Measurements from ENCODE around the gene NADK2. TPM values are rescaled to one million over a fixed set of nuclear protein-coding genes. Genes with fewer than 3 reads are reported as not detected.

Gene NADK2, protein sequence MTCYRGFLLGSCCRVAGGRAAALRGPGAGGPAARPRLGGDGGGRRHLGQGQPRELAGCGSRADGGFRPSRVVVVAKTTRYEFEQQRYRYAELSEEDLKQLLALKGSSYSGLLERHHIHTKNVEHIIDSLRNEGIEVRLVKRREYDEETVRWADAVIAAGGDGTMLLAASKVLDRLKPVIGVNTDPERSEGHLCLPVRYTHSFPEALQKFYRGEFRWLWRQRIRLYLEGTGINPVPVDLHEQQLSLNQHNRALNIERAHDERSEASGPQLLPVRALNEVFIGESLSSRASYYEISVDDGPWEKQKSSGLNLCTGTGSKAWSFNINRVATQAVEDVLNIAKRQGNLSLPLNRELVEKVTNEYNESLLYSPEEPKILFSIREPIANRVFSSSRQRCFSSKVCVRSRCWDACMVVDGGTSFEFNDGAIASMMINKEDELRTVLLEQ
- 10 to 100 TPM; 22.5 to 34.8 (median 26.3) TPM for total RNA-seq

DNA sequence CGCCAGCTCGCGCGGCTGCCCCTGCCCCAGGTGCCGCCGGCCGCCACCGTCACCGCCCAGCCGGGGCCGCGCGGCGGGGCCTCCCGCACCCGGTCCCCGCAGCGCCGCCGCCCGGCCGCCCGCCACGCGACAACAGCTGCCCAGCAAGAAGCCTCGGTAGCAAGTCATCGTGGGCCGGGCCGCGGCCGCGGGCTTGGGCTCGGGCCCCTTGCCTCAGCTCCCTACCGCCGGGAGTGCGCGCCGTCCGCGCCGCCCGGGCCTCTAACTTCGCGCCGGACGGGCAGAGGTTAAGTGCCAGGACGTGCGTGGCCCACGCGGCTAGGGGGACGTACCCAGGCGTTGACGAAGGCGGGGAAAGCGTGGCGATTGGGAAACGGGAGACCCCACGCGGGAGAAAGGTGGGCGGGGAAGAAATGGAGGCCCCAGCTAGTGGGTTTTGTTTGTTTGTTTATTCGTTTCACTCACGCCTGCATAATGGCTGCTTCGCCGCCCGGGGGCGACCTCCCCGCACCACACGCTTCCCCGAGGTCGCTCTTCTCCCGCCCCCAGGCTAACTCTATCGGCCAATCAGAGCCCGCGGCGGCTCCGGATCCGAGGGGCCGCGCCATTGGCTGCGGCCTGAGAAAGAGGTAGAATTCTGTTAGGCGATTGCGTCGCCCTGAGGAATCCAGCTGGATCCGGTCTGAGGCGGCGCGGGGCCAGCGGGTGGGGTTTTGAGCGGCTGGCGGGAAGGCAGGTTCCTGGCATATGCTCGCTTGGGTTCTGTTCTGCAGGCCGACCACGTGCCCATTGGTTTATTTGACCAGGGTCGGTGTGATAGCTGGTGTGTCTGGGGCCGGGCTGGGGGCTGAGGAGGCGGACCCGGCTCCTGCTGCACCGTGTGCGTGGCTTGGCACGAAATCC, at the start of gene NADK2:
Gene NADK2, minus strand, starts transcription at position 295 of the 903 bp plus-strand sequence. Its CDS starts 127 bp downstream, at position 168.
- TF ChIP-seq, protein P1, sequence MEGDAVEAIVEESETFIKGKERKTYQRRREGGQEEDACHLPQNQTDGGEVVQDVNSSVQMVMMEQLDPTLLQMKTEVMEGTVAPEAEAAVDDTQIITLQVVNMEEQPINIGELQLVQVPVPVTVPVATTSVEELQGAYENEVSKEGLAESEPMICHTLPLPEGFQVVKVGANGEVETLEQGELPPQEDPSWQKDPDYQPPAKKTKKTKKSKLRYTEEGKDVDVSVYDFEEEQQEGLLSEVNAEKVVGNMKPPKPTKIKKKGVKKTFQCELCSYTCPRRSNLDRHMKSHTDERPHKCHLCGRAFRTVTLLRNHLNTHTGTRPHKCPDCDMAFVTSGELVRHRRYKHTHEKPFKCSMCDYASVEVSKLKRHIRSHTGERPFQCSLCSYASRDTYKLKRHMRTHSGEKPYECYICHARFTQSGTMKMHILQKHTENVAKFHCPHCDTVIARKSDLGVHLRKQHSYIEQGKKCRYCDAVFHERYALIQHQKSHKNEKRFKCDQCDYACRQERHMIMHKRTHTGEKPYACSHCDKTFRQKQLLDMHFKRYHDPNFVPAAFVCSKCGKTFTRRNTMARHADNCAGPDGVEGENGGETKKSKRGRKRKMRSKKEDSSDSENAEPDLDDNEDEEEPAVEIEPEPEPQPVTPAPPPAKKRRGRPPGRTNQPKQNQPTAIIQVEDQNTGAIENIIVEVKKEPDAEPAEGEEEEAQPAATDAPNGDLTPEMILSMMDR (IDR thresholded peaks at IDR 0.05; ENCODE audit: low read depth) = no peak

- TF ChIP-seq, protein P1 (IDR thresholded peaks at IDR 0.05; ENCODE audit: low read depth) = no peak
These were observed 44.3 kb upstream of the NADK2 start for GRCh38 chr5:36285837-36286615.

DNA sequence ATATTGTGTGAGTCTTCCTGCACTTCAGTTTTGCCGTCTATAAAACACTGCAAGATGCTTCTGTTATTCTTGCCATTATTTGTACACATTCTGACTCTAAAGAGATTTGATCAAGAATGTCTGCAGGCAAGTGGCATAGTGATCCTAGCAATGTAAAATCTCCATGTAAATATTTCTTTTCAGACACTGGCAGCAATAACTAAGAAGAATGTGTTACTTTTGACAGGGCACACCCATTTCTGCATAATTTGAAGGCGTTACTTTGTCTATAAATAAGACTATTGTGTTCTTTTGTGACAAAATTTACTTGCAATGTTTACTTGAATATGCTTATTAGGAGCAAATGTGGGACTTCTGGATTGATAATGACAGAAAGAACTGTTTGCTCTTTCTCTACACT, 39.9 kb upstream of the NADK2 start:
- TF ChIP-seq, protein P1 (IDR thresholded peaks at IDR 0.05; ENCODE audit: low read depth) = no peak

GRCh38 chr5:36279054-36279698, 37.5 kb upstream of the NADK2 start:
- TF ChIP-seq, protein P1 (IDR thresholded peaks at IDR 0.05; ENCODE audit: low read depth) = no peak

GRCh38 chr5:36277521-36278176, 35.9 kb upstream of the NADK2 start:
- TF ChIP-seq, protein P1 (IDR thresholded peaks at IDR 0.05; ENCODE audit: low read depth) = no peak

GRCh38 chr5:36276864-36277263, 35.1 kb upstream of the NADK2 start:
- TF ChIP-seq, protein P1 (IDR thresholded peaks at IDR 0.05; ENCODE audit: low read depth) = no peak

Measured in subcutaneous adipose tissue (tissue), 4 donors.